HEK293 (cell line): ENCODE data around the gene SLC35A4.

Experiments used
- CTCF ChIA-PET: fragments of 350-600 bp; formaldehyde crosslinking; extraction: SDS; loops from one replicate; lab custom pipeline; 2021; ENCODE audit warnings: antibody characterized with exemption; lab: Yijun Ruan, JAX
- POLR2A ChIA-PET: fragments of 300-600 bp; formaldehyde crosslinking; extraction: SDS; loops from one replicate; lab custom pipeline; 2020; ENCODE audit warnings: antibody characterized with exemption, inconsistent platforms; lab: Yijun Ruan, JAX
- H3K27ac ChIP-seq: fragments of 200-500 bp; sonication (Bioruptor generic); 2 replicates; pipeline ENCODE4 v1.5.1; 2014; ENCODE audit warnings: low read depth, low read length, control low read depth, inconsistent platforms; ENCODE audit errors: extremely low read depth
- H3K36me3 ChIP-seq, 2 experiments: fragments of 200-500 bp in 1 of 2; sonication (Bioruptor generic) in 1 of 2; 1 replicate in 1 of 2; 2 replicates in 1 of 2; pipeline ENCODE4 v1.5.1; 2014 to 2017; ENCODE audit warnings: inconsistent platforms in 2 of 2, low read length in 2 of 2; ENCODE audit not compliant: control insufficient read depth in 2 of 2, insufficient read depth in 1 of 2
- H3K4me1 ChIP-seq: fragments of 200-500 bp; sonication (Bioruptor generic); 2 replicates; pipeline ENCODE4 v1.5.1; 2014; ENCODE audit warnings: mild to moderate bottlenecking, low read length, inconsistent platforms; ENCODE audit not compliant: control insufficient read depth, insufficient read depth
- H3K4me3 ChIP-seq: 2 replicates; pipeline ENCODE4 v1.5.1; 2011; ENCODE audit warnings: low read depth, mild to moderate bottlenecking, control low read depth, low read length, moderate library complexity
- H3K9me3 ChIP-seq: fragments of 200-500 bp; sonication (Bioruptor generic); 2 replicates; pipeline ENCODE4 v1.5.1; 2014; ENCODE audit warnings: low read depth, low read length, inconsistent platforms; ENCODE audit not compliant: control insufficient read depth, insufficient read depth
- GLI4 ChIP-seq: fragments of 450-650 bp; formaldehyde crosslinking; IDR thresholded peaks from 2 replicates; pipeline ENCODE4 v1.5.1; 2016; ENCODE audit warnings: missing biosample characterization, missing genetic modification characterization
- KLF8 ChIP-seq: fragments of 450-650 bp; formaldehyde crosslinking; IDR thresholded peaks from 2 replicates; pipeline ENCODE4 v1.5.1; 2016; ENCODE audit warnings: missing biosample characterization, missing genetic modification characterization
- SALL2 ChIP-seq: fragments of 450-650 bp; formaldehyde crosslinking; IDR thresholded peaks from 2 replicates; pipeline ENCODE4 v1.5.0; 2017; ENCODE audit warnings: missing biosample characterization, mild to moderate bottlenecking, missing genetic modification characterization, borderline replicate concordance
- SP2 ChIP-seq: fragments of 450-650 bp; formaldehyde crosslinking; IDR thresholded peaks from 2 replicates; pipeline ENCODE4 v1.5.1; 2016; ENCODE audit warnings: missing biosample characterization, missing genetic modification characterization
- WT1 ChIP-seq: fragments of 450-650 bp; formaldehyde crosslinking; IDR thresholded peaks from 2 replicates; pipeline ENCODE4 v1.5.1; 2016; ENCODE audit warnings: missing biosample characterization, missing genetic modification characterization
- ZIC2 ChIP-seq: fragments of 450-650 bp; formaldehyde crosslinking; IDR thresholded peaks from 2 replicates; pipeline ENCODE4 v1.5.1; 2016; ENCODE audit warnings: missing biosample characterization, missing genetic modification characterization
- ZNF214 ChIP-seq: fragments of 450-650 bp; formaldehyde crosslinking; IDR thresholded peaks from 2 replicates; pipeline ENCODE4 v1.5.1; 2017; ENCODE audit warnings: missing biosample characterization, mild to moderate bottlenecking, missing genetic modification characterization, borderline replicate concordance
- ZNF521 ChIP-seq: fragments of 450-650 bp; formaldehyde crosslinking; IDR thresholded peaks from 2 replicates; pipeline ENCODE4 v1.5.1; 2017; ENCODE audit warnings: missing biosample characterization, mild to moderate bottlenecking, missing genetic modification characterization
- ZNF529 ChIP-seq: fragments of 450-650 bp; formaldehyde crosslinking; IDR thresholded peaks from 2 replicates; pipeline ENCODE4 v1.5.1; 2017; ENCODE audit warnings: missing genetic modification characterization, missing biosample characterization; ENCODE audit not compliant: insufficient replicate concordance
- ZNF549 ChIP-seq: fragments of 450-650 bp; IDR thresholded peaks from 2 replicates; pipeline ENCODE4 v1.5.1; 2018; ENCODE audit warnings: missing biosample characterization, missing genetic modification characterization, mild to moderate bottlenecking, inconsistent platforms, moderate library complexity
- ZNF561 ChIP-seq: fragments of 450-650 bp; IDR thresholded peaks from 2 replicates; pipeline ENCODE4 v1.5.1; 2018; ENCODE audit warnings: missing biosample characterization, missing genetic modification characterization, borderline replicate concordance
- ZNF585B ChIP-seq: fragments of 450-650 bp; formaldehyde crosslinking; IDR thresholded peaks from 2 replicates; pipeline ENCODE4 v1.5.1; 2016; ENCODE audit warnings: missing biosample characterization, missing genetic modification characterization
- ZNF76 ChIP-seq: fragments of 450-650 bp; formaldehyde crosslinking; IDR thresholded peaks from 2 replicates; pipeline ENCODE4; 2016; ENCODE audit warnings: low read depth, missing biosample characterization, missing genetic modification characterization, borderline replicate concordance
- TF ChIP-seq, protein P1 (sequence below): fragments of 450-650 bp; formaldehyde crosslinking; IDR thresholded peaks from 2 replicates; pipeline ENCODE4 v1.5.1; 2016; ENCODE audit warnings: missing biosample characterization, missing genetic modification characterization
- TF ChIP-seq, protein P2 (sequence below): fragments of 450-650 bp; formaldehyde crosslinking; IDR thresholded peaks from 2 replicates; pipeline ENCODE4 v1.5.1; 2016; ENCODE audit warnings: missing biosample characterization, missing genetic modification characterization
- TF ChIP-seq, protein P3 (sequence below): fragments of 450-650 bp; formaldehyde crosslinking; IDR thresholded peaks from 2 replicates; pipeline ENCODE4 v1.5.1; 2017; ENCODE audit warnings: missing biosample characterization, mild to moderate bottlenecking, missing genetic modification characterization, moderate library complexity
- TF ChIP-seq, protein P4 (sequence below): fragments of 450-650 bp; formaldehyde crosslinking; IDR thresholded peaks from 2 replicates; pipeline ENCODE4 v1.5.1; 2017; ENCODE audit warnings: missing biosample characterization, missing genetic modification characterization
- TF ChIP-seq, protein P5 (sequence below): fragments of 450-650 bp; formaldehyde crosslinking; IDR thresholded peaks from 2 replicates; pipeline ENCODE4 v1.5.1; 2017; ENCODE audit warnings: missing biosample characterization, missing genetic modification characterization
- TF ChIP-seq, protein P6 (sequence below): fragments of 450-650 bp; formaldehyde crosslinking; IDR thresholded peaks from 2 replicates; pipeline ENCODE4 v1.5.1; 2016; ENCODE audit warnings: missing biosample characterization, missing genetic modification characterization
- TF ChIP-seq, protein P7 (sequence below): fragments of 450-650 bp; formaldehyde crosslinking; IDR thresholded peaks from 2 replicates; pipeline ENCODE4 v1.5.1; 2016; ENCODE audit warnings: missing biosample characterization, missing genetic modification characterization
- TF ChIP-seq, protein P8 (sequence below): fragments of 450-650 bp; formaldehyde crosslinking; IDR thresholded peaks from 2 replicates; pipeline ENCODE4 v1.5.1; 2016; ENCODE audit warnings: missing biosample characterization, missing genetic modification characterization

Gene SLC35A4, protein sequence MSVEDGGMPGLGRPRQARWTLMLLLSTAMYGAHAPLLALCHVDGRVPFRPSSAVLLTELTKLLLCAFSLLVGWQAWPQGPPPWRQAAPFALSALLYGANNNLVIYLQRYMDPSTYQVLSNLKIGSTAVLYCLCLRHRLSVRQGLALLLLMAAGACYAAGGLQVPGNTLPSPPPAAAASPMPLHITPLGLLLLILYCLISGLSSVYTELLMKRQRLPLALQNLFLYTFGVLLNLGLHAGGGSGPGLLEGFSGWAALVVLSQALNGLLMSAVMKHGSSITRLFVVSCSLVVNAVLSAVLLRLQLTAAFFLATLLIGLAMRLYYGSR

DNA sequence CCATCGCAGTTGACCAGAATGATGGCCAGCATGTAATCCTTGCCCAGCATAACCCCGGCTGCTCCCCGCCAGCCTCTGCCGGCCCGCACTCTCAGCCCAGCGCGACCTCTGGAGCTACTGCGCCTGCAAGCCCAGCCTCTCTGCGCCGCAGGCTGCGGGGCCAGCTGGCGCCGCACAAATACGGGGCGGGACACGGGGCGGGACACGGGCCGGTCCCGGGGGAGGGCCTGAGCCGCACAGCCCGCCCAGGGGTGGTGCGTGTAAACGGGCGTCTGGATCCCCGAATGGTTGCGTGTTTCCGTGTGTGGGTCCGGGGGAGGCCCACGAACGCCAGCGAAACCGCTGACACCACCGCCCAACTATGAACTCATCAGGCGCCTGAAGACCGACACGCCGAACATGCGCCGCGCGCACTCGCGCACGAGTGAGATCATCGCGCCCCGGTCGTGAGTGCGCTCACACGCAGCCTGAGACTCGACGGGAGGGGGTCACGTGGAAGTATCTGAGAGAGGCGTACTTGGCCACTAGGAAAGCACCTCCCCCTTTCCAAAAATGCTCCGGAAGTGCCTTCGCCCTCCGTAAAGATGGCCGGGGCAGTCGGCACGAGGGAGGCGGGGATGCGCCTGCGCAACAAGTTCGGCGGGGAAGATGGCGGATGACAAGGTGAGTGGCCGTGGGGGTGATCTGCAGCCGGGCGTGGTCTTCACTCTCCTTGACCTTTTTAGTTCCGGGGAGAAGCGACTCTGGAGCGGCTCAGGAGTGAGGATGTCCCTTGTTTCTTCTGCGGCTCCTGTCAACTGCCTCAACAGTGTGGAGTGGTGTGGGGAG is at the start of gene SLC35A4, which contains the start of gene APBB3:
Gene SLC35A4 (plus strand): TSS at position 633 of the 828 bp plus-strand sequence. CDS start 2,342 bp downstream, outside the sequence.
Gene APBB3 (minus strand): TSS at position 403 of the 828 bp plus-strand sequence. CDS start 353 bp downstream, at position 50.
- no peaks in the 10 kb centered on the region for H3K9me3 ChIP-seq
- H3K4me3 ChIP-seq: peak within 1 kb of the TSS; percentile 86
- H3K27ac ChIP-seq: peak within 1 kb of the TSS; percentile 44; the same call in 1 of the 2 replicates
- H3K36me3 ChIP-seq: peaks cover 6 to 63% of the 10 kb centered on the region in 2 experiments; a peak in 2 of 3 replicates
- ChIA-PET POLR2A (interaction anchor here (0.6 to 1.9 kb wide), 8 partner anchors 9 to 163 kb away, joined by 3 to 13 read pairs (median 4); partner anchors contain the start of genes ANKHD1, CD14, HARS1 and HARS2), CTCF (interaction anchor here (0.5 to 1.1 kb wide), 3 partner anchors 10 to 74 kb away, joined by 3 to 8 read pairs (median 3); no protein-coding TSS in a partner anchor)
- 0 out of 2 replicates have a peak, but pooled peaks cover 3% of the 10 kb centered on the region for H3K4me1 ChIP-seq
- 0 out of 2 replicates have a peak, but pooled peaks have one; percentile 42 for TF ChIP-seq GLI4 (tag by site-specific recombination)
- TF ChIP-seq SP2 (tag by site-specific recombination): peak; percentile 94
- TF ChIP-seq ZNF521 (tag by site-specific recombination): no peak
- TF ChIP-seq, protein P1, sequence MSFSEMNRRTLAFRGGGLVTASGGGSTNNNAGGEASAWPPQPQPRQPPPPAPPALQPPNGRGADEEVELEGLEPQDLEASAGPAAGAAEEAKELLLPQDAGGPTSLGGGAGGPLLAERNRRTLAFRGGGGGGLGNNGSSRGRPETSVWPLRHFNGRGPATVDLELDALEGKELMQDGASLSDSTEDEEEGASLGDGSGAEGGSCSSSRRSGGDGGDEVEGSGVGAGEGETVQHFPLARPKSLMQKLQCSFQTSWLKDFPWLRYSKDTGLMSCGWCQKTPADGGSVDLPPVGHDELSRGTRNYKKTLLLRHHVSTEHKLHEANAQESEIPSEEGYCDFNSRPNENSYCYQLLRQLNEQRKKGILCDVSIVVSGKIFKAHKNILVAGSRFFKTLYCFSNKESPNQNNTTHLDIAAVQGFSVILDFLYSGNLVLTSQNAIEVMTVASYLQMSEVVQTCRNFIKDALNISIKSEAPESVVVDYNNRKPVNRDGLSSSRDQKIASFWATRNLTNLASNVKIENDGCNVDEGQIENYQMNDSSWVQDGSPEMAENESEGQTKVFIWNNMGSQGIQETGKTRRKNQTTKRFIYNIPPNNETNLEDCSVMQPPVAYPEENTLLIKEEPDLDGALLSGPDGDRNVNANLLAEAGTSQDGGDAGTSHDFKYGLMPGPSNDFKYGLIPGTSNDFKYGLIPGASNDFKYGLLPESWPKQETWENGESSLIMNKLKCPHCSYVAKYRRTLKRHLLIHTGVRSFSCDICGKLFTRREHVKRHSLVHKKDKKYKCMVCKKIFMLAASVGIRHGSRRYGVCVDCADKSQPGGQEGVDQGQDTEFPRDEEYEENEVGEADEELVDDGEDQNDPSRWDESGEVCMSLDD (tag by site-specific recombination): peak; percentile 73
- TF ChIP-seq, protein P2, sequence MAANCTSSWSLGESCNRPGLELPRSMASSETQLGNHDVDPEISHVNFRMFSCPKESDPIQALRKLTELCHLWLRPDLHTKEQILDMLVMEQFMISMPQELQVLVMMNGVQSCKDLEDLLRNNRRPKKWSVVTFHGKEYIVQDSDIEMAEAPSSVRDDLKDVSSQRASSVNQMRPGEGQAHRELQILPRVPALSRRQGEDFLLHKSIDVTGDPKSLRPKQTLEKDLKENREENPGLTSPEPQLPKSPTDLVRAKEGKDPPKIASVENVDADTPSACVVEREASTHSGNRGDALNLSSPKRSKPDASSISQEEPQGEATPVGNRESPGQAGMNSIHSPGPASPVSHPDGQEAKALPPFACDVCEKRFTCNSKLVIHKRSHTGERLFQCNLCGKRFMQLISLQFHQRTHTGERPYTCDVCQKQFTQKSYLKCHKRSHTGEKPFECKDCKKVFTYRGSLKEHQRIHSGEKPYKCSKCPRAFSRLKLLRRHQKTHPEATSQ (tag by site-specific recombination): peak; percentile 94; the same call in 1 of the 2 replicates
- no peak for TF ChIP-seq ZNF76
- TF ChIP-seq, protein P3, sequence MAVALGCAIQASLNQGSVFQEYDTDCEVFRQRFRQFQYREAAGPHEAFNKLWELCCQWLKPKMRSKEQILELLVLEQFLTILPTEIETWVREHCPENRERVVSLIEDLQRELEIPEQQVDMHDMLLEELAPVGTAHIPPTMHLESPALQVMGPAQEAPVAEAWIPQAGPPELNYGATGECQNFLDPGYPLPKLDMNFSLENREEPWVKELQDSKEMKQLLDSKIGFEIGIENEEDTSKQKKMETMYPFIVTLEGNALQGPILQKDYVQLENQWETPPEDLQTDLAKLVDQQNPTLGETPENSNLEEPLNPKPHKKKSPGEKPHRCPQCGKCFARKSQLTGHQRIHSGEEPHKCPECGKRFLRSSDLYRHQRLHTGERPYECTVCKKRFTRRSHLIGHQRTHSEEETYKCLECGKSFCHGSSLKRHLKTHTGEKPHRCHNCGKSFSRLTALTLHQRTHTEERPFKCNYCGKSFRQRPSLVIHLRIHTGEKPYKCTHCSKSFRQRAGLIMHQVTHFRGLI: peak; percentile 91
- TF ChIP-seq SALL2 (tag by site-specific recombination): no peak
- peak; percentile 63; the same call in 1 of the 2 replicates for TF ChIP-seq ZIC2 (tag by site-specific recombination)
- TF ChIP-seq, protein P4, sequence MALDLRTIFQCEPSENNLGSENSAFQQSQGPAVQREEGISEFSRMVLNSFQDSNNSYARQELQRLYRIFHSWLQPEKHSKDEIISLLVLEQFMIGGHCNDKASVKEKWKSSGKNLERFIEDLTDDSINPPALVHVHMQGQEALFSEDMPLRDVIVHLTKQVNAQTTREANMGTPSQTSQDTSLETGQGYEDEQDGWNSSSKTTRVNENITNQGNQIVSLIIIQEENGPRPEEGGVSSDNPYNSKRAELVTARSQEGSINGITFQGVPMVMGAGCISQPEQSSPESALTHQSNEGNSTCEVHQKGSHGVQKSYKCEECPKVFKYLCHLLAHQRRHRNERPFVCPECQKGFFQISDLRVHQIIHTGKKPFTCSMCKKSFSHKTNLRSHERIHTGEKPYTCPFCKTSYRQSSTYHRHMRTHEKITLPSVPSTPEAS (tag by site-specific recombination): peak; percentile 23; the same call in 1 of the 2 replicates
- peak; percentile 58 for TF ChIP-seq WT1 (tag by site-specific recombination)
- TF ChIP-seq, protein P5, sequence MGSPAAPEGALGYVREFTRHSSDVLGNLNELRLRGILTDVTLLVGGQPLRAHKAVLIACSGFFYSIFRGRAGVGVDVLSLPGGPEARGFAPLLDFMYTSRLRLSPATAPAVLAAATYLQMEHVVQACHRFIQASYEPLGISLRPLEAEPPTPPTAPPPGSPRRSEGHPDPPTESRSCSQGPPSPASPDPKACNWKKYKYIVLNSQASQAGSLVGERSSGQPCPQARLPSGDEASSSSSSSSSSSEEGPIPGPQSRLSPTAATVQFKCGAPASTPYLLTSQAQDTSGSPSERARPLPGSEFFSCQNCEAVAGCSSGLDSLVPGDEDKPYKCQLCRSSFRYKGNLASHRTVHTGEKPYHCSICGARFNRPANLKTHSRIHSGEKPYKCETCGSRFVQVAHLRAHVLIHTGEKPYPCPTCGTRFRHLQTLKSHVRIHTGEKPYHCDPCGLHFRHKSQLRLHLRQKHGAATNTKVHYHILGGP (tag by site-specific recombination): no peak
- TF ChIP-seq ZNF549 (tag by site-specific recombination): no peak
- no peak for TF ChIP-seq ZNF529 (tag by site-specific recombination)
- TF ChIP-seq ZNF561 (tag by site-specific recombination): no peak
- TF ChIP-seq, protein P6, sequence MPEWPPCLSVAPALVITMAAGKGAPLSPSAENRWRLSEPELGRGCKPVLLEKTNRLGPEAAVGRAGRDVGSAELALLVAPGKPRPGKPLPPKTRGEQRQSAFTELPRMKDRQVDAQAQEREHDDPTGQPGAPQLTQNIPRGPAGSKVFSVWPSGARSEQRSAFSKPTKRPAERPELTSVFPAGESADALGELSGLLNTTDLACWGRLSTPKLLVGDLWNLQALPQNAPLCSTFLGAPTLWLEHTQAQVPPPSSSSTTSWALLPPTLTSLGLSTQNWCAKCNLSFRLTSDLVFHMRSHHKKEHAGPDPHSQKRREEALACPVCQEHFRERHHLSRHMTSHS (tag by site-specific recombination): no peak
- TF ChIP-seq, protein P7, sequence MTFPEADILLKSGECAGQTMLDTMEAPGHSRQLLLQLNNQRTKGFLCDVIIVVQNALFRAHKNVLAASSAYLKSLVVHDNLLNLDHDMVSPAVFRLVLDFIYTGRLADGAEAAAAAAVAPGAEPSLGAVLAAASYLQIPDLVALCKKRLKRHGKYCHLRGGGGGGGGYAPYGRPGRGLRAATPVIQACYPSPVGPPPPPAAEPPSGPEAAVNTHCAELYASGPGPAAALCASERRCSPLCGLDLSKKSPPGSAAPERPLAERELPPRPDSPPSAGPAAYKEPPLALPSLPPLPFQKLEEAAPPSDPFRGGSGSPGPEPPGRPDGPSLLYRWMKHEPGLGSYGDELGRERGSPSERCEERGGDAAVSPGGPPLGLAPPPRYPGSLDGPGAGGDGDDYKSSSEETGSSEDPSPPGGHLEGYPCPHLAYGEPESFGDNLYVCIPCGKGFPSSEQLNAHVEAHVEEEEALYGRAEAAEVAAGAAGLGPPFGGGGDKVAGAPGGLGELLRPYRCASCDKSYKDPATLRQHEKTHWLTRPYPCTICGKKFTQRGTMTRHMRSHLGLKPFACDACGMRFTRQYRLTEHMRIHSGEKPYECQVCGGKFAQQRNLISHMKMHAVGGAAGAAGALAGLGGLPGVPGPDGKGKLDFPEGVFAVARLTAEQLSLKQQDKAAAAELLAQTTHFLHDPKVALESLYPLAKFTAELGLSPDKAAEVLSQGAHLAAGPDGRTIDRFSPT: peak; percentile 71
- TF ChIP-seq, protein P8, sequence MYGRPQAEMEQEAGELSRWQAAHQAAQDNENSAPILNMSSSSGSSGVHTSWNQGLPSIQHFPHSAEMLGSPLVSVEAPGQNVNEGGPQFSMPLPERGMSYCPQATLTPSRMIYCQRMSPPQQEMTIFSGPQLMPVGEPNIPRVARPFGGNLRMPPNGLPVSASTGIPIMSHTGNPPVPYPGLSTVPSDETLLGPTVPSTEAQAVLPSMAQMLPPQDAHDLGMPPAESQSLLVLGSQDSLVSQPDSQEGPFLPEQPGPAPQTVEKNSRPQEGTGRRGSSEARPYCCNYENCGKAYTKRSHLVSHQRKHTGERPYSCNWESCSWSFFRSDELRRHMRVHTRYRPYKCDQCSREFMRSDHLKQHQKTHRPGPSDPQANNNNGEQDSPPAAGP (tag by site-specific recombination): peak; percentile 91
- no peak for TF ChIP-seq ZNF214 (tag by site-specific recombination)
- no peak for TF ChIP-seq ZNF585B (tag by site-specific recombination)
- peak; percentile 95 for TF ChIP-seq KLF8 (tag by site-specific recombination)
